ENCODE data around the gene TWIST2.
A peak's percentile ranks its signal among the peaks of the same experiment; 100 is the strongest.

The TWIST2 gene

DNA sequence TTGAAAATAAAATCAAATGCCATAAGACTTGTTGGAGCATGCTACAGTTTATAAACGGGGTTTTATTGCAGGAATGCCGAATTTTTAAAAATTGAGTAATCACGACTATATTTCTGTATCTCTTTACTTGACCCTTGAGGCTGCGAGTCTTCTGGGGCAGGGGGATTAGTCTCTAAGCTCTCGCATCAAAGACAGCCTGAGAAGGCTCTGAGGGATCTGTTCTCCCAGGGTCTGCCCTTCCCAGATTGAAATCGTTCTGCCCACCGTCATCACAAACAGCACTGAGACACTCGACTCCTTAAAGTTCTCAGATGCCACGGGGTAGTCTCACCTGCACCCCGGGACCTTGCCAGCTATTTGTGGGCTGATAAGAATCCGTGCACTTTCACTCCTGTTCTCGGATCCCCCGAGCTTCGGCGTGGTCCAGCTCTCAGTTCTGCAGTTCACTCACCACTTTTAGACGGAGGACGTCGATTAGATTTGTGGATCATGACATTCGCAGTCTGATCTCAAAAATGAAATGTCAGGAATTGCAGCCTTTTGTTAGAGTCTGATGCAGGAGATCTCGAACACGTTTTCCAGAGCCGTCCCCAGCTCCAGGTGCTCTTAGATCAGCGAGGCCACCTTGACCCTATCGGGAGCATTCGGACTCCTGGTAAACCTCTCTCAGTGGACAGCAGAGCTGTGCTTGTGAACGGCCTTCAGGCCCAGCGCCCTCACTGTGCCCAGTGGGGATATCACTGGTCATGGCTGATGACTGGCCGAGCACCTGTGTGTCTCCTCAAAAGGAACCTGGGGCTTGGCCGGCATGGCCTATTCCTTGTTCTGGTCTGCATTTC is 43.0 kb downstream of the TWIST2 start:
- DNase-seq (ENCODE audit: low read depth), result no peak

DNA sequence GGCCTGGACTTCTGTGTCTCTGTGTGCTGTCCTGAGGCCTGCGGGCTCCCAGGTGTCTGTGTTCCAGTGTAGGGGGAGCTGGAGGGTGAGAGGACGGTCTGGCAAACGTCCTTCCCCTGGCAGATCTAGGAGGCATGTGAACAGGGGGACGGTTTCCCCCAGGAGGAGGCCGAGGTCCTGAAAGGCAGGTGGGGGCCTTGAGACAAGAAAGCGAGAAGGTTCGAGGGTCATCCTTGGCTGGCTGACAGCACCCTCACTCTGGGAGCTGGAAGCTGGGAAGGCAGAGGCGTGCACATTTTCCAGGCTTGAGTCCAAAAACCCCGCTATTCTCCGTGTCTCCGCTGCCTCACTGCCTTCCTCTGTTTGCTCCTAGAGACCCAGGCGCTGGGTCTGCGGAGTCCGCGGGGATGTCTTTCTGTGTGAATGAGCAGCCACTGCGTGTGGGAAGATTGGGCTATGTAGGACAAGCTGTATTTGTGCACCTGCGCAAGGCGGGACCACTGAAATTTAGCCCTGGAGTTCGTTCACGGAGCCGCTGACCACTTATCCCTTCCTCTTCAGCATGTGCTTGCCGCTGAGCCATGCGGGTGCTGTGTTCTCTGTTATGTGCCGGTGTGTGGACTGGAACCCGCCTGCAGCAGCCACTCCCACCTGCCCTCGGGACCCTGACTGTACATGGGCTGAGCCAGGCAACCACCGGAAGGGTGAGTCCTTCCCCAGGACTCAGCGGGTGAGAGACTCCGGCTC is 43.7 kb downstream of the TWIST2 start:
- DNase-seq (ENCODE audit: low read depth), result peak; percentile 64

DNA sequence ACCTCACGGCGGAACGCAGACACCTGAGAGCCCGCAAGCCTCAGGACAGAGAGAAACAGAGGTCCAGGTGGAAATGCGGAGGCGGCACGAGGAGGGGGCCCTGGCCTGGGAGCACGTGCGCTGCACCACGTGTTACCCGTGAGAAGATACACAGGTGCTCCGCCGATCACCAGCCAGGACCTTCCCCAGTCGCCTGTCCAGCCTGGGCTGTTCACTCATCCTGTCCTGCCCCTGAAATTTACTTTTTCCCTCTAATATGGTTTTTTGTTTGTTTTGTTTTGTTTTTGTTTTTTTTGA is 44.3 kb downstream of the TWIST2 start:
- no peak for DNase-seq (ENCODE audit: low read depth)

DNA sequence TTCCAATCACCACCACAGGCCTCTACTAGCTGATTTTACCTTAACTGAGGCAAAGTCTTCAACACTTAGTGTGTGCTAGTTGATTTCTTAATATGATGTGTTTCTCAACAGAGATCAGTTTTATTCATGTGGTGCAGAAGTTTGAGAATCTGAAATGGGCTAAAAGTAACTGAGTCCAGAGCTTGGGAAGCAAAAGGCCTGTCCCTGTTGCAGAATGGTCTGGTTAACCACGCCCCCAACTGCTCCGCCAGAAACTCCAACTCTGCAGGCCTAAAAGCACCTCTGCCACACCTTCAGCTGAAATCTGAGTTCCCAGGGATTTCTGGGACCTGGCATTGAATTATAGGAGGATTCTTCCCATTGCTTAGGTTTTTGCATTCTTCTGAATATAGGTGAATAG is 44.9 kb downstream of the TWIST2 start:
- no peak for DNase-seq (ENCODE audit: low read depth)

DNA sequence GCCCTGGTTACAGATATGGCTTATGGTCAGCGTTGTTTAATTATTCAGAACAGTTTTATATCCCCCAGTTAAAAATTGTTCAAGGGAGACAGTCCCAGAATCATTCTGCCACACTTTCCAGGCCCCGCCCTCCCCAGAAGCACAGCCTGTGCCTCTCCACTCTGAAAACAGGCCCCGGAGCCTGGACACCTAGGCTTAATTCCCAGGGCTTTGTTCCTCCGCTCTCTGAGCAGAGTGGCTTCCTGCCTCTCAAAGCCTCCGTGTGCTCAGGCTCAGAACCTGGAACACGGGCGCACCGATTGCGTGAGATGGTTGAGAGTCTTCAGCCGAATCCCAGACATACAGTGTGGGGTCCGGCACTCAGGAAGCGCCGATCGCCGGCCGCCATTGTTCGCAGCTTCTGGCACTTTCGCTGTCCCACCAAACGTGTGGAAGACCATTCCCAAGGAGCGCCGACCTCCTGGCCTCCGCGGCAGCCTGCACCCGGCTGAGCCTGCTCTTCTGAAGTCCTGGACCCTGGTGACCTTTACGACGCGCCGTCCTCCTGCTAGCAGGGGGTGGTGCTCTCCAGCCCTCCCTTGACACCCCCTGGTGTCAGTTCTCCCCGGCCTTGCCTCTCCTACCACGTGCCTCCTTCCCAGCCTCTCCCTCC is 45.6 kb downstream of the TWIST2 start:
- no peak for DNase-seq (ENCODE audit: low read depth)

GRCh38 chr2:238894226-238894949 is 46.5 kb downstream of the TWIST2 start:
- DNase-seq (ENCODE audit: low read depth), result no peak

DNA sequence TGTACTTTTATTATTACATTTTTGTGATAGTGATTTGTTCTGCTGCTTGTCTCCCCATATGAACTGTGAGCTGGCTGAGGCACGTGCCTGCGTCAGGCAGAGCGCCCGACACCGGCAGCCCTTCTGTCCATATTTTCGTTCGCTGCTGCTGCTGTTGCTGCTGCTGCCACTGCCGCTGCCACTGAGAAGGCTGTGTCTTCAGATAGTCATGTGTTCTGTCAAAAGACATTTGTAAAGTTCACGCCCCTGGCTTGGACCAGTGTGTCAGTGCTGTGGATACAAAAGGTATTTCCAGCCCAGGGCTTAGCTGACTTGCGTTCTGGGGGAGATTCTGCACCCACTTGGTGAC is 47.0 kb downstream of the TWIST2 start:
- DNase-seq (ENCODE audit: low read depth), result peak; percentile 50

DNA sequence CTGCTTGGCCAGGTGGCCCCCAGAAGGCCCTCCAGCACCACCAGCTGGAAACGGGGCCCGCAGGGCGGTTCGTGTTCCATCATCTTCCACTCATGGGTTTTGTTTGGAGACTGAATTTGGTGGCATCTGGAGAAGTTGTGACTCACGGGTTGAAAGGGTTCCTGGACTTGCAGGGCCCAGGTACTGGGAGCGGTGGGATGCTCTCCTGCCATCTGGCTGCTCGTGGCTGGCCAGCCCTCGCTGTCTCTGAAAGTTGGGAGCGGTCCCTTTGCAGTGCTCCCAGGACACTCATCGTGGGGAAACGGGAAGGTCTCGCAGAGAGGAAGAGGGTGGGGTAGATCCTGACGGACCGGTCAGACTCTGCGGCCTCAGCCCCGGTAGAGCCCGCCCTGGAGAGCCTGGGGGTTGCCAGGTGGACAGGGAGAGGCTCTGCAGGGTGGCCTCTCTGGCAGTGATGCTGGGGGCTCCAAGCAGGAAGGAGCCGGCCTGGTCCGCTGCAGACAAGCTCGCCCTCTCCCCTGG is 47.5 kb downstream of the TWIST2 start:
- DNase-seq (ENCODE audit: low read depth), result peak; percentile 72

DNA sequence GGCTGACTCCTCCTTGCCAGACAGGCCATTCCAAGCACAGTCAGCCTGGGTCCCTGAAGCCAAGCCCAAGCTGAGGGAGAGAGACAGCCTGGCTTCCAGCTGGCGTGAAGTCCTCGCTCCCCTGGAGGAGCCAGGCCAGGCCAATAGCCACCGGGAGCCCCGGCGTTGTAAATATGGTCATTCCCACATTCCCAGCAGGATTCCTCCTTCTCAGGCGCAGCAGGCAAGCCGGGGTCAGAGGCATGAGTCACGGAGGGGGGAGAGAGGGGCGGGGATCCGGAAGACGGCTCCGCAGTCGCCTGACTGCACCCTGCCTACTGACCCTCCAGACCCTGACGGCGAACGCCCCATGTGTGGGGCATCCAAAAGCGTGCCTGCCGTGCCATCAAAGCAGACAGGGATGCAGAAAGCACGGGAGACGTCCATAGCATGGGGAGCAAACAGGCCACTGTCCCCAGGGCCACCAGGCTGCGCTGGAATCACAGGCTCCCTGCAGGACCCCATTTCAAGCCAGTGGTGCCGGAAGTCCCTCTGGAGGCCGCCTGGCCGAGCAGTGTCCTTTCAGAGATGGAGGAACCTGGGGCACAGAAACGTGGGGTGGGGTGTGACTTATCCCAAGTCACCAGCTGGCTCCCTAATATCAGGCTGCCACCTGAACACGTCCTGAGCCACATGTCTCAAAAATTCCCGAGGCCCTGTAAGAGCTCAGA is 48.2 kb downstream of the TWIST2 start:
- peak; percentile 95 for DNase-seq (ENCODE audit: low read depth)

DNA sequence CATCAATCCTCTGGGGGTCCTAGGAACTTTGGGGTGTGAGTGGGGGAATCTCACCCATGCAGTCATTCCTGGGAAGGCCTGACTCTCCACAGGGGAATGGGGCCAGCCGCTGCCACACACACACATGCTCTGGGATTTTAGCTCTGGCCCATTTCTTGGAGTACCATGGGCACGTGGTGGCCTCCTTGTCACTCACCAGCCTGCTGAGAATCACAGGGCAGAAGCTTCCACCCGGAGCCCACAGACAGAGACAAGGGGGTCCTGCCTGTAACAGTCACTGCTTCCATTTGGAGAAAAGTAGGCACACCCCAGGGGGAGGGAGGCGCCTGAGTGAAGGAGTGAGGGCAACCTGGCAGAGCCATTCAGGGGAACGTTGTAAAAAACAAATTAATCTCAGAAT is 48.8 kb downstream of the TWIST2 start:
- DNase-seq (ENCODE audit: low read depth), result no peak

- DNase-seq (ENCODE audit: low read depth), result no peak
Measured at GRCh38 chr2:238897122-238897880, 49.4 kb downstream of the TWIST2 start.

DNA sequence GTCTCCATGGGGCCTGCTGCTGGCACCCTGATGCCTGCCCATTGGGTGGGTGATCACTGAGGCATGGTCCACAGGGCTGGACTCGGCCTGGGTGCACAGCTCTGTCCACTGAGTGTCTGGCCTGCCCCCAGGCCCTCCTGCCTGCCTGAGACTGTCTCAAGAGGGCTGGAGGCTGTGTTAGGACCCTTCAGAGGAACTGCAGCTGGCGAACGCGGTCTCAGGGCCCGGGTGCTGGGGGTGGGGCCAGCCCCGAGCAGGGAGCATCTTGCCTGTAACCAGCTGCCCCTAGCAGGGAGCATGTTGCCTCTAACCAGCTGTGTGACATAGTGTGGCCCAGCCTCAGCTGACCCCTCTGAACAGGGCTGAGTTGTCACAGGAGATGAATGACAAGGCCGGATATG is 50.0 kb downstream of the TWIST2 start:
- no peak for DNase-seq (ENCODE audit: low read depth)

- DNase-seq (ENCODE audit: low read depth), result no peak
Measured at GRCh38 chr2:238898534-238899281, 50.8 kb downstream of the TWIST2 start.

DNA sequence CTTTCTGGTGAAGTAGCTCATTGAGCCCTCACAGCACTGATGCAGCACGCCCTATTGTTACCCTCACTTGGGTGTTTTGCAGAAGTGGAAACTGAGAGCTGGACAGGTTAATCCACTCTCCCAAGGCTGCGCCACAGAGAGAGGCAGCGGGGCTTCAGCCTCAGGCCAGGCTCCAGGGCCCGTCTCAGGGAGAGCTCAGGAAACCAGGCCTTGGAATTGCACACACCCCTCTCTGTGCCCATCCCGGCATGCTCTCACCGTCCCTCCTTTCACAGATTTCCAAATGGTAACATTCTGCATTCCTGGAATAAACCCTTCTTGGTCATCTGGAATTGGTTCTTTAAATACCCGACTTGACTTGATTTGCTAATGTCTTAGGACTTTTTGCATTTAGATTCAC is 51.5 kb downstream of the TWIST2 start:
- DNase-seq (ENCODE audit: low read depth), result no peak

GRCh38 chr2:238900511-238900910 is 52.6 kb downstream of the TWIST2 start:
- DNase-seq (ENCODE audit: low read depth), result no peak

DNA sequence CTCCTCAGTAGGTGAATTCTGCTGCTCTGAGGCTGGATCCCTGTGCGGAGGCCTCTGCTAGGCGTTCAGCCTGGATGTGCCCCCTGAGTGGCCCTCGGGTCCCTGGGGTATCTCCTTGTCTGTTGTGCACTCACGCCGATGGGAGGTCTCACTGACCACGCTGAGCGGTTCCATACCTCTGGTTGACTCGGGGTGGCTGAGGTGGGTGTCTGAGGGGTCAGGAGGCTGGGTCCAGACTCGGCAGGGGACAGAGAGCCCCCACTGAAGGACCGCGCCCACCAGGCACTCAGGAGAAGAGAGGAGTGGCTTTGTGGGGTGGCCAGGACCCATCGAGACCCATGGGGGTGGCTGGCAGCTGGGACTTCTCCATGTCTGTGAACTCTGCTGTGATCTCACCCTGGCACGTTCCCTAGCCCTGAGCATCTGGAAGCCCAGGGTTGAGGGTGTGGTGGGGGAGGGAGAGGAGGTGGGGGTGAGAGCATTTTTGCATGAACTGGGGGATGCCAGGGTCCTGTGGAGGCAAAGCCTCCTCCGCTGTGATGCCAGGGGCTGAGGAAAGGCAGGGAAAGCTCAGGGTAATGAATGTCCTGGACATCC is 53.7 kb downstream of the TWIST2 start:
- no peak for DNase-seq (ENCODE audit: low read depth)

- no peak for DNase-seq (ENCODE audit: low read depth)
Measured at GRCh38 chr2:238902285-238902684, 54.4 kb downstream of the TWIST2 start.

DNA sequence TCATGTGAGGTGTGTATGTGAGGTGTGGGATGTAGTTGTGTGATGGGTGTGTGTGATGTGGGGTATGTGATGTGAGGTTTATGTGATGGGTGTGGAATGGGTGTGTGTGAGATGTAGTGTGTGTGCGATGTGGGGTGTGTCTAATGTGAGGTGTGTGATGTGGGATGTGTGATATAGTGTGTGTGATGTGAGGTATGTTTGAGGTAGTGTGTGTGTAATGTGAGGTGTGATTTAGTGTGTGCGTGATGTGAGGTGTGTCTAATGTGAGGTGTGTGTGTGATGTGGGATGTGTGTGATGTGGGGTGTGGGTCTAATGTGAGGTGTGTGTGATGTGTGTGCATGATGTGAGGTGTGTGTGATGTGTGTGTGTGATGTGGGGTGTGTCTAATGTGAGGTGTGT is 55.3 kb downstream of the TWIST2 start:
- no peak for DNase-seq (ENCODE audit: low read depth)

- DNase-seq (ENCODE audit: low read depth), result no peak
Measured at GRCh38 chr2:238904177-238904576, 56.3 kb downstream of the TWIST2 start.

DNA sequence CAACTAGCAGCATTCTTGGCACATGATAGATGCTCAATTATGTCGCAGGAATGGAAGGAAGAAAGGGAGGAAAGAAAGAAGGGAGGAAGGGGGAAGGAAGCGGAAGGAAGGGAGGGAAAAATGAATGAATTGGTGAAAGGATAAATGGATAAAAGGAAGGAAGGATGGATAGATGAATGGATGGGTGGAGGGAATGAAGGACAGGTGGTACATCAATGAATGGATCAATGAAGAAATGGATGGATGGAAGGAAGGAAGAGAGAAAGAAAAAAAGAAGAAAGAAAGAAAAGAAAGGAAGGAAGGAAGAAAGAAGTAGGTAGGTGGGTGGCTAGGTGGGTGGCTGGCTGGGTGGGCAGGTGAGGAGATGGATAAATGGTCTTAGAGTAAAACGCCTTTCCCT is 56.8 kb downstream of the TWIST2 start:
- no peak for DNase-seq (ENCODE audit: low read depth)

Measured in ELR (cell line).